ENCODE data around the gene LRRN2. TPM values are rescaled to one million over a fixed set of nuclear protein-coding genes. Genes with fewer than 3 reads are reported as not detected.
"Not testable (repeated sequence)": the region's sequence is repeated elsewhere in the genome, so short reads cannot be mapped to it uniquely, and the experiment has no call there.

The LRRN2 gene
- polyA plus RNA-seq, 4 donors = 11.1 to 26.3 (median 12.5) TPM

GRCh38 chr1:204634260-204634910, 51.2 kb downstream of the LRRN2 start:
- no peak for DNase-seq (ENCODE audit: low read depth in 4 of 4, low spot score in 3 of 4)

DNA sequence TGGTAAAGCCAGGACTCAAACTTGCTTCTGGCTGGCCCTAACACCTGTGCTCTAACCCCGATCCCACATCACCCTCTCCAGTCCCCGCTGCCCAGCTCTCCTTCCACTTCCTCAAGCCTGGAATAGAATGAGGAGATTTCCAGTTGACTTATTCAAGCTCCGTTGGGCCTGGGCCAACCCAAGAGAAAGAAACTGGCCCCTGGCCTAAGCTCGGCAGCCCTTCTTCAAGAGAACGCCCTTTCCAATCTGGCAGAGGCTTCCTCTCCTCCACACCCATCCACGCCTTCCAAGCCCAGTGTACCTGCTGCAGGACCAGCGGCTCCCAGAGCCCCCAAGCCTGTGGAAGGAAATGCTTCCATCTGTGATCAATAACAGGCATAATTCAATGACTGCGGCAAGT, 51.9 kb downstream of the LRRN2 start:
- no peak for DNase-seq (ENCODE audit: low read depth in 4 of 4, low spot score in 3 of 4)

DNA sequence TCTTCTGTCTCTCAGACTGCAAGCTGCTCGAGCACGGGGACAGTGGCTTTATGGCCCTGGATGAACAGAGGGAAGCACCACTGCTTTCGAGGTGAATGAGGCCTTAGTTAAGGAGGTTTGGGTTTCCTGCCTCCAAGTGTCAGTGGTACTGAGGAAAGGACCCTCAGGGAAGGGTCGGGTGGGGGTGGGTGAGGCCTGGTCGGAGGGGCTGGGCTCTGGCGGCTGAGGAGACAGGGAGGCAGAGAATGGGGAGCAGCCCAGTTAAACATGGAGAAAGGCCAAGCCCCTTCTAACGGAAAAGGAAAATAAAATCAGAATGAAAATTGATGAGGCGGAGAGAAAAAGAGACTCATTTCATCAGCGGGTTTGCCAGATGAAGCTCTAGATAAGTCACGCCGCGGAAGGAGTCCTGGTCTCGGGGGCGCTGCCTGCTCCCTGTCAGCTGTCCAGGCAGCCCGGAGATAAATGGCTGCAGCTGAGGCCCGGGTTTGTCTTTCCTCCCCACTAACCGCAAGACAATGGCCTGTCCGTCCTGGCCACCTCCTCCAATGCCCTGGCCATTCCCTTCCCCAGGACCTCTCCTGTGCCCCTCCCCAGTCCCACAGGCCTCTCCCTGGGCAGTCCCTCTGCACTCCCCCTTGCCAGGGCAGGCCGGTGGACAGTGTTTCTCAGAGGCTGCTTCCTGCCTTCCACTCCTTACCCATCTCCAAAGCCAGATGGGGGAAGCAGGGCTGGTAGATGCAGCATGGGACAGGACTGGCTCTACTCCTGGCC, 55.2 kb downstream of the LRRN2 start:
- no peak for DNase-seq (ENCODE audit: low read depth in 4 of 4, low spot score in 3 of 4)

GRCh38 chr1:204629459-204629858, 56.1 kb downstream of the LRRN2 start:
- not testable (repeated sequence) for DNase-seq (ENCODE audit: low read depth in 4 of 4, low spot score in 3 of 4)

GRCh38 chr1:204628868-204629267, 56.7 kb downstream of the LRRN2 start:
- no peak for DNase-seq (ENCODE audit: low read depth in 4 of 4, low spot score in 3 of 4)

DNA sequence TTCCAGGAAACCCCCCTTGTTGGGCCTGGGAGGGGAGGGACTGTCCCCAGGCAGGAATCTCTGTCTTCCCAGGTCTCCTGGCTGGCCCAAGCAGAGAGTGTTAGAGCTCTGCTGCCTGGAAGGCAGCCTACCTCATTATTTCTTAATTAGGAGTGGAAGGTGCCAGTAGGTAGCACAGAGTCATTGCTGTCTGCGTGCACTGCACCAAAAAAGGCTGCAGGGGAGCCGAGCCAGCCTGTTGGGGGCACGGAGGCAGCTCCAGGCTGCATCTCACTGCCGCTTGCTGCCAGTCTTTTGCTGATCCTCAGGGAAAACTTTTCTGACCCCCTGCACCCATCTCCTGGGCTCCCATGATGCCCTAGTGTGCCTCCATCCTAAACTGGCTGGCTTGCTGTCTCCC, 58.1 kb downstream of the LRRN2 start:
- DNase-seq (ENCODE audit: low read depth in 4 of 4, low spot score in 3 of 4) = no peak

DNA sequence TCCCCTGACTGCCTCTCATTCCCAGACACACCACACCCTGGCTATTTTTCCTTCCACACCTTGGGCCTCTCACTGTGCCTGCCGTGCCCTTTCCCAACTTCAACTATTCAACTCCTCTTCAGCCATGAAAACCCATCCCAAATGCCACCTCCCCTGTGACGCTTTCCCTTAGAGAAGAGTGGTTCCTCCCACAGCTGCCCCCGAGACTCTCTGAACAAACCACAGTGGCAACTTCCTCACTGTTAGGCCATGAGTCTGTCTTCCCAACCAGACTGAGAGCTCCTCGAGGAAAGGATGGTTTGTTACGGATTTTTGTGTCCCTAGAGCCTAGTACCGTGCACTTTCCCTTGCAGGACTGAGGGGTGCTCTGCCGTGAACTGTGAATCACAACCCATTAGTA, 59.2 kb downstream of the LRRN2 start:
- no peak for DNase-seq (ENCODE audit: low read depth in 4 of 4, low spot score in 3 of 4)

- no peak for DNase-seq (ENCODE audit: low read depth in 4 of 4, low spot score in 3 of 4)
Observed at GRCh38 chr1:204624631-204625216, 60.8 kb downstream of the LRRN2 start.

DNA sequence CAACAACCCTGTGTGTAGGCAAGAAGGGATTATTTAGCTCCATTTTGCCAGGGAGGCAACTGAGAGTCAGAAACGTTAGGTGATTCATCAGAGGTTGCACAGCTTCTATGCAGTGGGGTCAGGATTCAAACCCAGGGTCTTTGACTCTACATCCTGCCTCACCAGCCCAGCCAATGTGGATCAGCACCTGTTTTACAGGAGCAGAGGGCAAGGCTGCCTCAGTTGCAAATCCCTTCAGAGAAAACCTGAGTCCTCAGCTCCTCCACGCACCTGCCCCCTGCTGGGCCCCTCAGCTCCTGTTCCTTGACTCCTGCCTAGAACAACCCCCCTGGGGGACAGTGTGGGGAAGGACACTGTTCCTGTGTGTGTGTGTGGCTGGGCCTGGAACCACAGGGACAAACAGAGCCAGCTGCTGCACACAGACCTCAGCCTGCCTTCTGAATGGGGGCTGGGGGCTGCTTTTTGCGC, 61.6 kb downstream of the LRRN2 start:
- DNase-seq (ENCODE audit: low read depth in 4 of 4, low spot score in 3 of 4) = no peak

GRCh38 chr1:204623365-204623893, 62.1 kb downstream of the LRRN2 start:
- no peak for DNase-seq (ENCODE audit: low read depth in 4 of 4, low spot score in 3 of 4)

- no peak for DNase-seq (ENCODE audit: low read depth in 4 of 4, low spot score in 3 of 4)
Observed at GRCh38 chr1:204621996-204622395, 63.5 kb downstream of the LRRN2 start.

- no peak for DNase-seq (ENCODE audit: low read depth in 4 of 4, low spot score in 3 of 4)
Observed at GRCh38 chr1:204621396-204621795, 64.1 kb downstream of the LRRN2 start.

DNA sequence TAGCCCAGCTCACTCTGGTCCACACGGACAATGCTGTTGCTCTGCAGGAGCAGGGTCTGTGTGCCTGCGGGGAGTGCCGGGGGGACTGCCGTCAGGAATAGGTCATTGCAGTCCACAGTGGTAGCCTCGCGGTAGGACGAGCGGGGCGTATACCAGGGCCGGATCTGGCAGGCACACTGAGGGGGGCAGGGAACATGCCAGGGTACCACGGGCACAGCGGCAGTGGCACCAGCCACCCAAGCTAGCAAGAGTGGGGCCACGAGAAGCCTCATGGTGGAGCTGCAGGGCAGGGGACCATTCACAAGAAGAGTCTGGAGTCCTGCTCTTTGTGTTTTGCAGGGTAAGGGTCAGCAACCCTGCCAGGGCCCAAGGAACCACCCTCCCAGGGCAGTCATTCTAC, 65.8 kb downstream of the LRRN2 start:
- no peak for DNase-seq (ENCODE audit: low read depth in 4 of 4, low spot score in 3 of 4)

DNA sequence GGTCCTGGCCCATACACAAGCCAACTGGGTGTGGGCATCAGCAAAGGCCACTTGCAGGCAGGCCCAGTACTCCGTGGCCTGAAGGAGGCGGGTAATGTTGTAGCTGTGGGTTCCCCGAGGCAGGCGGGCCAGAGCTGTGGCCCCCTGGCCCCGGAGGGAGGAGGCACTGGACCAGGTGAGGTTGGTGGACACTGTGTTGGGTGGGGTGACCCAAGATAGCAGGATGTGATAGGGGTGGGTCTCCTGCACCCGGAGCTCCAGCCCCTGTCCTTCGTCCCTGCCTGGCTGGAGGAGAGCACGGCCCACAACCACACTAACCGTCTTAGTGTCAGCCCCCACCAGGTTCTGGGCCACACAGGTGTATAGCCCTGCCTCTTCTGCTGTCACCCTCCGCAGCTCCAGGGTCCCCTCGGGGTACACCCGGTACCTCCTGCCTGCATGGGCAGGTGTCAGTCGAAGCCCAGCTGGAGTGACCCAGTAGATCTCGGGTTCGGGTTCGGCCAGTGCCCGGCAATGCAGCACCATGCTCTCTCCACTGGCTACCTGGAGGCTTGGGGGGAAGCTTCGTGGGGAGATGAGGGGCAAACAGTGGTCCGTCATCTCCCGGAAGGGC, 67.3 kb downstream of the LRRN2 start:
- DNase-seq (ENCODE audit: low read depth in 4 of 4, low spot score in 3 of 4) = no peak

DNA sequence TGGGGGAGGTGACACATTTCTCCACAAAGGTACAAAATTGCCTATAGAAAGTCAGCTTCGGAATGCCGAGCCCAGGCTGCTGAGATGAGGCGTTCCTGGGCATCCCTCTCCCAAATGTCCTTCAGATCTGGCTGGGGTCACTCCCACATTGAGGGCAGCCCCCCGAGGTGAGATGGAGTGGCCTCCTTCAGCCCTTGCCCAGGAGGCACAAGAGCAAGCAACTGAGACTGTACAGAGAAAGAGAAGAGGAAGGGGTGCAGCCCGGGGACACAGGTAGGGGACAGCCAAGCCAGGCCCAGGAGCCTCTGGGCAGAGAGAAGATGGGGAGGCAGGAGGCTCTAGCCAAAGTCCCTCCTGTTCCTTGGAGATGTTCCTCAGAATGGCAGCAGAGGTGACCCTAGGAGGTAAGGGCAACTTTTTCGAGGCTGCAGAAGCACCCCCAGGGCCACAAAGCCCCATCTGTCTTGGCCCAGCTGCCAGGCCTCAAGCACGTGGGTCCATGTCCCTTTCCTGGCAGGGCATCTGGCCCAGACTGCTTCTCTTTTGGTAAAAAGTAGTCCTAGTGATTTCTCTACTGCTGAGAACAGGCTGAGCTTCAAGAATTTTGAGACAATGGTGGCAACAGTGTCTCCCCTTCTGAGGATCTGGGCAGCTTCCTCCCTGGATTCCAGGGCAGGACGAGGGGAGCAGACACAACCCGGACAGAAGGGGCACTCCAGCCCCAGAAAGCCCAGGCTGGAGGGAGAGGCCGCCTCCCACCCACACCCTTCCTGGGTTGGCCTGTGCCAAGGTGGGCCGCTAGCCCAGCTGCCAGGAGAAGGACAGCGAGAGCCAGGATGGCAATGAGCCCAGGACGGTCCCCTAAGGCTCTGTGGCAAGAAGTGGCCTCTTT, 68.0 kb downstream of the LRRN2 start:
- DNase-seq (ENCODE audit: low read depth in 4 of 4, low spot score in 3 of 4) = no peak

DNA sequence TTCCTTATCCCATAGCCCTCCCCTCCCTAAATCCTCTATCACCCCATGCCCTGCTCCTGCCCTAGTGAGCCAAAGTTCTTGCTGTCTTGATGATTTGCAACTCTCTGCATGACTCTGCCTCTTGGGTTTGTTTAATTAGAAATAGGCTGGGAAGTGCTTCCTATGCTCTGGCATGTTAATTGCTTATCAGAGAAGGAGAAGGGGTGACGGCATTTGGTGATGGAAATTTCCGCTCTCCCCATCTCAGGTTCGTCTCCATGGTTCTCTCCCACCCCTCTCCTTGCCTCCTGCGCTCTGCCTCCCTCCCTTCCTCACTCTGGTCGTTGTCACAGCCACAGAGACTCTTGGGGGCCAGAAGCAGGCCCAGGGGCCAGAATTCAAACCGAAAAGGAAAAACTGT, 68.9 kb downstream of the LRRN2 start:
- DNase-seq (ENCODE audit: low read depth in 4 of 4, low spot score in 3 of 4) = no peak

GRCh38 chr1:204615881-204616280, 69.7 kb downstream of the LRRN2 start:
- DNase-seq (ENCODE audit: low read depth in 4 of 4, low spot score in 3 of 4) = no peak

GRCh38 chr1:204613636-204614035, 71.9 kb downstream of the LRRN2 start:
- no peak for DNase-seq (ENCODE audit: low read depth in 4 of 4, low spot score in 3 of 4)

GRCh38 chr1:204612326-204612725, 73.2 kb downstream of the LRRN2 start:
- no peak for DNase-seq (ENCODE audit: low read depth in 4 of 4, low spot score in 3 of 4)

DNA sequence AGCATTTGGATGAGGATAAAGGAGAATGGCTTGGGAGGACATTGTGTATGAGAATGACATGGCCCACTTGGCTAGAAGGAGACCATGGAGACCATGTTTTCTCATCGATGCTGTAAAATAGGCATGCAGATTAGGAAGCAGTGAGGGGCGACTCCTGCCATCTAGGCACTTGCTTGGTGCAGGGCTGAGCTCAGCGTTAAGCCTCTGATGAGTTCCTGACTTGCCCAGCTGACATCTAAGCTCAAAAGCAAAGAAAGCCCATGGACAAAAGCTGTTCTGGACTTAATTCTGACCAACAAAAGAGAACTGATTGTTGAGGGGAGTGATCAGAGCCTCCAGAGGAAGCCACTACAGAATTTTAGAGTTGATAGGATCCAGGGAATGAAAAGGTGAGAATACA, 74.5 kb downstream of the LRRN2 start:
- no peak for DNase-seq (ENCODE audit: low read depth in 4 of 4, low spot score in 3 of 4)

Data from left renal pelvis (tissue), 4 donors.